GM12878 (cell line): Measurements from ENCODE around the gene MINDY3. TPM values are rescaled to one million over a fixed set of nuclear protein-coding genes. Genes with fewer than 3 reads are reported as not detected.

Source experiments
- ATF7 ChIP-seq: fragments of 450-650 bp; IDR thresholded peaks from 2 replicates; pipeline ENCODE4 v1.6.1; 2016; ENCODE audit warnings: low read depth, mild to moderate bottlenecking
- CBFB ChIP-seq: IDR thresholded peaks from 2 replicates; pipeline ENCODE4 v1.6.1; 2016; ENCODE audit warnings: antibody characterized with exemption, low read depth
- CBX3 ChIP-seq: fragments of 200-600 bp; sonication (generic); IDR thresholded peaks from 2 replicates; pipeline ENCODE4 v1.6.1; 2016; ENCODE audit warnings: low read depth, borderline replicate concordance
- ETV6 ChIP-seq, 2 experiments: fragments of 450-650 bp in 1 of 2; IDR thresholded peaks in 1 of 2; conservative IDR thresholded peaks in 1 of 2; 2 replicates each; pipeline ENCODE4 v1.6.1; 2014; ENCODE audit warnings: antibody characterized with exemption in 1 of 2, borderline replicate concordance in 1 of 2, low read depth in 1 of 2, mild to moderate bottlenecking in 1 of 2, moderate library complexity in 1 of 2
- IKZF2 ChIP-seq, 2 experiments: fragments of 450-650 bp; IDR thresholded peaks; 2 replicates each; pipeline ENCODE4 v1.6.1; 2017; ENCODE audit warnings: mild to moderate bottlenecking in 2 of 2, moderate library complexity in 2 of 2
- KLF5 ChIP-seq: fragments of 450-650 bp; IDR thresholded peaks from 2 replicates; pipeline ENCODE4 v1.6.1; 2014; ENCODE audit warnings: mild to moderate bottlenecking; ENCODE audit not compliant: partially characterized antibody
- MEF2B ChIP-seq: fragments of 450-650 bp; IDR thresholded peaks from 2 replicates; pipeline ENCODE4 v1.6.1; 2018; ENCODE audit warnings: mild to moderate bottlenecking, moderate library complexity; ENCODE audit not compliant: partially characterized antibody, poor library complexity, severe bottlenecking
- MTA2 ChIP-seq: fragments of 450-650 bp; IDR thresholded peaks from 2 replicates; pipeline ENCODE4 v1.6.1; 2016; ENCODE audit warnings: low read depth, mild to moderate bottlenecking, moderate library complexity
- MYB ChIP-seq: fragments of 150-350 bp; IDR thresholded peaks from 2 replicates; pipeline ENCODE4 v1.6.1; 2014; ENCODE audit warnings: mild to moderate bottlenecking, low read depth, low read length, borderline replicate concordance
- NFYA ChIP-seq: IDR thresholded peaks from 2 replicates; pipeline ENCODE4 v1.6.1; 2011; ENCODE audit warnings: low read depth, mild to moderate bottlenecking, low read length, improper control_type of control experiment, borderline replicate concordance
- POLR2AphosphoS2 ChIP-seq: IDR thresholded peaks from 2 replicates; pipeline ENCODE4 v1.6.1; 2011; ENCODE audit warnings: low read depth, mild to moderate bottlenecking, low read length, improper control_type of control experiment, moderate library complexity
- RAD51 ChIP-seq: fragments of 450-650 bp; IDR thresholded peaks from 2 replicates; pipeline ENCODE4 v1.6.1; 2016; ENCODE audit warnings: moderate library complexity, mild to moderate bottlenecking, inconsistent platforms
- RBBP5 ChIP-seq: fragments of 200-600 bp; sonication (generic); conservative IDR thresholded peaks from 2 replicates; pipeline ENCODE4 v1.6.1; 2016
- SUPT20H ChIP-seq: IDR thresholded peaks from 2 replicates; pipeline ENCODE4 v1.6.1; 2011; ENCODE audit warnings: low read depth, mild to moderate bottlenecking, low read length, moderate library complexity, borderline replicate concordance; ENCODE audit not compliant: control insufficient read depth
- YBX1 ChIP-seq: fragments of 450-650 bp; IDR thresholded peaks from 2 replicates; pipeline ENCODE4 v1.6.1; 2016; ENCODE audit warnings: antibody characterized with exemption
- ZBED1 ChIP-seq: IDR thresholded peaks from 2 replicates; pipeline ENCODE4 v1.6.1; 2016; ENCODE audit warnings: borderline replicate concordance
- ZNF24 ChIP-seq: fragments of 450-650 bp; IDR thresholded peaks from 2 replicates; pipeline ENCODE4 v1.6.1; 2017; ENCODE audit warnings: antibody characterized with exemption, mild to moderate bottlenecking
- ZNF622 ChIP-seq: fragments of 450-650 bp; IDR thresholded peaks from 2 replicates; pipeline ENCODE4 v1.6.1; 2017; ENCODE audit warnings: mild to moderate bottlenecking, inconsistent platforms
- polyA plus RNA-seq, 11 experiments: library from polyadenylated mRNA; depleted of rRNA in 4 of 11; unstranded in 6 of 11; stranded (reverse) in 5 of 11; fragments of >200 nt; fragmentation: Nextera tagmentation in 4 of 11; fragmentation: Illumina TruSeq in 1 of 11; extraction: Ambion mirVana in 4 of 11; extraction: Trizol in 1 of 11; gene quantifications; 1 replicate in 1 of 11; 2 replicates in 10 of 11; pipeline versions ENCODE4 v1.2.1 to v1.2.3, GENCODE V29; 2011 to 2016; ENCODE audit warnings: inconsistent platforms in 2 of 11, missing spikeins in 2 of 11, low read depth in 1 of 11
- total RNA-seq, 4 experiments: library from RNA; depleted of rRNA in 3 of 4; stranded (reverse); fragments of >200 nt in 3 of 4; fragmentation: Illumina TruSeq in 1 of 4; extraction: Trizol in 1 of 4; gene quantifications; 2 replicates each; pipeline versions ENCODE4 v1.2.1 to v1.2.3, GENCODE V29; 2013 to 2021
- TF ChIP-seq, protein P1 (sequence below): fragments of 450-650 bp; IDR thresholded peaks from 2 replicates; pipeline ENCODE4 v1.6.1; 2018; ENCODE audit warnings: mild to moderate bottlenecking, low read depth, moderate library complexity; ENCODE audit not compliant: partially characterized antibody
- TF ChIP-seq, protein P2 (sequence below): fragments of 450-650 bp; IDR thresholded peaks from 2 replicates; pipeline ENCODE4 v1.6.1; 2017; ENCODE audit warnings: low read depth, mild to moderate bottlenecking, moderate library complexity
- TF ChIP-seq, protein P3 (sequence below): fragments of 150-350 bp; IDR thresholded peaks from 2 replicates; pipeline ENCODE4 v1.6.1; 2014; ENCODE audit warnings: mild to moderate bottlenecking, low read depth, low read length
- TF ChIP-seq, protein P4 (sequence below): IDR thresholded peaks from 2 replicates; pipeline ENCODE4 v1.6.1; 2012; ENCODE audit warnings: low read length, inconsistent platforms
- TF ChIP-seq, protein P5 (sequence below): fragments of 450-650 bp; IDR thresholded peaks from 2 replicates; pipeline ENCODE4 v1.6.1; 2016; ENCODE audit warnings: mild to moderate bottlenecking

The MINDY3 gene
- total and polyA plus RNA-seq, 10 of the 15 experiments (the other 5 are each of a cell fraction or from before 2014, with no cell fraction given): 12.0 to 23.6 (median 15.7) TPM

DNA sequence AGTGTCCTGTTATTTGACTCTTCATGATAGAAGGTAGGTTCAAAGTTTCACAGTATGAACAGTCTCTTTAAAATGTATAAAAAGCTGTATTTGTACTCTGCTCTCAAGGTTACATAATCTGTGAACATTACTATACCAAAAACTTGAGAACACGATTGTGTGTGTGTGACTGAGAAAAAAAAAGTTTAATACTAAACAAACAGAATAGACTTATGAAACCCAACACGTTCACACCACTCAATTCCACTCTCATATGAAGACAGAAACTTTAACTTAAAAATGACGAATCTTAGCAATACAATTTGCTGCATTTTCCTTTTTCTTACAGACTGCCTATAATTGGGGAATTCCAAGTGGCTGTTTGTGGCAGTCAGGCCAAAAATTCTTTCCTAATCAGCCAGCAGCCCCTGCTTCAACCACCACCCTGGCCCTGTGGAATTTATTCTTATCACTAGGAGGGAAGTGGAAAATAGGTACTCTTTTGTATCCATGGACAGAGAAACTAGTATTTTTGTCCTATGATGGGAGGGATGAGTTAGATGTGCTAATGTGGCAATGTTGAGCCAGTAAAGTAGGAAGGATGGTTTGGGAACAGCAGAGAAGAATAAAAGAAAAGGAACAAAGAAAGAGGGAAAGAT, 42.8 kb downstream of the MINDY3 start (continued):
- TF ChIP-seq, protein P1, sequence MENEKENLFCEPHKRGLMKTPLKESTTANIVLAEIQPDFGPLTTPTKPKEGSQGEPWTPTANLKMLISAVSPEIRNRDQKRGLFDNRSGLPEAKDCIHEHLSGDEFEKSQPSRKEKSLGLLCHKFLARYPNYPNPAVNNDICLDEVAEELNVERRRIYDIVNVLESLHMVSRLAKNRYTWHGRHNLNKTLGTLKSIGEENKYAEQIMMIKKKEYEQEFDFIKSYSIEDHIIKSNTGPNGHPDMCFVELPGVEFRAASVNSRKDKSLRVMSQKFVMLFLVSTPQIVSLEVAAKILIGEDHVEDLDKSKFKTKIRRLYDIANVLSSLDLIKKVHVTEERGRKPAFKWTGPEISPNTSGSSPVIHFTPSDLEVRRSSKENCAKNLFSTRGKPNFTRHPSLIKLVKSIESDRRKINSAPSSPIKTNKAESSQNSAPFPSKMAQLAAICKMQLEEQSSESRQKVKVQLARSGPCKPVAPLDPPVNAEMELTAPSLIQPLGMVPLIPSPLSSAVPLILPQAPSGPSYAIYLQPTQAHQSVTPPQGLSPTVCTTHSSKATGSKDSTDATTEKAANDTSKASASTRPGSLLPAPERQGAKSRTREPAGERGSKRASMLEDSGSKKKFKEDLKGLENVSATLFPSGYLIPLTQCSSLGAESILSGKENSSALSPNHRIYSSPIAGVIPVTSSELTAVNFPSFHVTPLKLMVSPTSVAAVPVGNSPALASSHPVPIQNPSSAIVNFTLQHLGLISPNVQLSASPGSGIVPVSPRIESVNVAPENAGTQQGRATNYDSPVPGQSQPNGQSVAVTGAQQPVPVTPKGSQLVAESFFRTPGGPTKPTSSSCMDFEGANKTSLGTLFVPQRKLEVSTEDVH: no peak
- TF ChIP-seq, protein P2, sequence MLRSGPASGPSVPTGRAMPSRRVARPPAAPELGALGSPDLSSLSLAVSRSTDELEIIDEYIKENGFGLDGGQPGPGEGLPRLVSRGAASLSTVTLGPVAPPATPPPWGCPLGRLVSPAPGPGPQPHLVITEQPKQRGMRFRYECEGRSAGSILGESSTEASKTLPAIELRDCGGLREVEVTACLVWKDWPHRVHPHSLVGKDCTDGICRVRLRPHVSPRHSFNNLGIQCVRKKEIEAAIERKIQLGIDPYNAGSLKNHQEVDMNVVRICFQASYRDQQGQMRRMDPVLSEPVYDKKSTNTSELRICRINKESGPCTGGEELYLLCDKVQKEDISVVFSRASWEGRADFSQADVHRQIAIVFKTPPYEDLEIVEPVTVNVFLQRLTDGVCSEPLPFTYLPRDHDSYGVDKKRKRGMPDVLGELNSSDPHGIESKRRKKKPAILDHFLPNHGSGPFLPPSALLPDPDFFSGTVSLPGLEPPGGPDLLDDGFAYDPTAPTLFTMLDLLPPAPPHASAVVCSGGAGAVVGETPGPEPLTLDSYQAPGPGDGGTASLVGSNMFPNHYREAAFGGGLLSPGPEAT: peak; percentile 38; the same call in 1 of the 2 replicates
- TF ChIP-seq ZBED1 (no peak), MEF2B (no peak), MYB (no peak), SUPT20H (no peak), RAD51 (no peak), KLF5 (no peak), ZNF622 (no peak), POLR2AphosphoS2 (no peak), ATF7 (no peak), ETV6 (conservative IDR thresholded peaks at IDR 0.05 in 1 of 2, IDR thresholded peaks at IDR 0.05 in 1 of 2; ENCODE audit: borderline replicate concordance in 1 of 2, low read depth in 1 of 2) (no peak), CBFB (no peak), RBBP5 (no peak), NFYA (no peak), MTA2 (0 out of 2 replicates have a peak, but pooled peaks have one; percentile 12), CBX3 (no peak), YBX1 (no peak), IKZF2 (IDR thresholded peaks at IDR 0.05) (peak in 1 of 2 experiments; percentile 51; a peak in 1 of 4 replicates), ZNF24 (no peak)
- TF ChIP-seq, protein P3, sequence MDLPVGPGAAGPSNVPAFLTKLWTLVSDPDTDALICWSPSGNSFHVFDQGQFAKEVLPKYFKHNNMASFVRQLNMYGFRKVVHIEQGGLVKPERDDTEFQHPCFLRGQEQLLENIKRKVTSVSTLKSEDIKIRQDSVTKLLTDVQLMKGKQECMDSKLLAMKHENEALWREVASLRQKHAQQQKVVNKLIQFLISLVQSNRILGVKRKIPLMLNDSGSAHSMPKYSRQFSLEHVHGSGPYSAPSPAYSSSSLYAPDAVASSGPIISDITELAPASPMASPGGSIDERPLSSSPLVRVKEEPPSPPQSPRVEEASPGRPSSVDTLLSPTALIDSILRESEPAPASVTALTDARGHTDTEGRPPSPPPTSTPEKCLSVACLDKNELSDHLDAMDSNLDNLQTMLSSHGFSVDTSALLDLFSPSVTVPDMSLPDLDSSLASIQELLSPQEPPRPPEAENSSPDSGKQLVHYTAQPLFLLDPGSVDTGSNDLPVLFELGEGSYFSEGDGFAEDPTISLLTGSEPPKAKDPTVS: no peak
- TF ChIP-seq, protein P4, sequence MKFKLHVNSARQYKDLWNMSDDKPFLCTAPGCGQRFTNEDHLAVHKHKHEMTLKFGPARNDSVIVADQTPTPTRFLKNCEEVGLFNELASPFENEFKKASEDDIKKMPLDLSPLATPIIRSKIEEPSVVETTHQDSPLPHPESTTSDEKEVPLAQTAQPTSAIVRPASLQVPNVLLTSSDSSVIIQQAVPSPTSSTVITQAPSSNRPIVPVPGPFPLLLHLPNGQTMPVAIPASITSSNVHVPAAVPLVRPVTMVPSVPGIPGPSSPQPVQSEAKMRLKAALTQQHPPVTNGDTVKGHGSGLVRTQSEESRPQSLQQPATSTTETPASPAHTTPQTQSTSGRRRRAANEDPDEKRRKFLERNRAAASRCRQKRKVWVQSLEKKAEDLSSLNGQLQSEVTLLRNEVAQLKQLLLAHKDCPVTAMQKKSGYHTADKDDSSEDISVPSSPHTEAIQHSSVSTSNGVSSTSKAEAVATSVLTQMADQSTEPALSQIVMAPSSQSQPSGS: peak; percentile 39; the same call in 1 of the 2 replicates
- TF ChIP-seq, protein P5, sequence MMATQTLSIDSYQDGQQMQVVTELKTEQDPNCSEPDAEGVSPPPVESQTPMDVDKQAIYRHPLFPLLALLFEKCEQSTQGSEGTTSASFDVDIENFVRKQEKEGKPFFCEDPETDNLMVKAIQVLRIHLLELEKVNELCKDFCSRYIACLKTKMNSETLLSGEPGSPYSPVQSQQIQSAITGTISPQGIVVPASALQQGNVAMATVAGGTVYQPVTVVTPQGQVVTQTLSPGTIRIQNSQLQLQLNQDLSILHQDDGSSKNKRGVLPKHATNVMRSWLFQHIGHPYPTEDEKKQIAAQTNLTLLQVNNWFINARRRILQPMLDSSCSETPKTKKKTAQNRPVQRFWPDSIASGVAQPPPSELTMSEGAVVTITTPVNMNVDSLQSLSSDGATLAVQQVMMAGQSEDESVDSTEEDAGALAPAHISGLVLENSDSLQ: no peak
